SU-DHL-6 (cell line): ENCODE data around the gene TIMM21.

ENCODE experiments used
- CTCF ChIP-seq: fragments of 200-600 bp; sonication (generic); IDR thresholded peaks from one replicate; pipeline ENCODE4 v1.5.1; 2017; ENCODE audit warnings: antibody characterized with exemption, mild to moderate bottlenecking, low read length, moderate library complexity; ENCODE audit not compliant: insufficient read depth, poor library complexity, severe bottlenecking
- EZH2phosphoT487 ChIP-seq: fragments of 200-600 bp; sonication (generic), shearing (Covaris generic); conservative IDR thresholded peaks from 2 replicates; pipeline ENCODE4 v1.6.1; 2018; ENCODE audit warnings: mild to moderate bottlenecking, antibody characterized with exemption, low read length, moderate library complexity, mixed read lengths

DNA sequence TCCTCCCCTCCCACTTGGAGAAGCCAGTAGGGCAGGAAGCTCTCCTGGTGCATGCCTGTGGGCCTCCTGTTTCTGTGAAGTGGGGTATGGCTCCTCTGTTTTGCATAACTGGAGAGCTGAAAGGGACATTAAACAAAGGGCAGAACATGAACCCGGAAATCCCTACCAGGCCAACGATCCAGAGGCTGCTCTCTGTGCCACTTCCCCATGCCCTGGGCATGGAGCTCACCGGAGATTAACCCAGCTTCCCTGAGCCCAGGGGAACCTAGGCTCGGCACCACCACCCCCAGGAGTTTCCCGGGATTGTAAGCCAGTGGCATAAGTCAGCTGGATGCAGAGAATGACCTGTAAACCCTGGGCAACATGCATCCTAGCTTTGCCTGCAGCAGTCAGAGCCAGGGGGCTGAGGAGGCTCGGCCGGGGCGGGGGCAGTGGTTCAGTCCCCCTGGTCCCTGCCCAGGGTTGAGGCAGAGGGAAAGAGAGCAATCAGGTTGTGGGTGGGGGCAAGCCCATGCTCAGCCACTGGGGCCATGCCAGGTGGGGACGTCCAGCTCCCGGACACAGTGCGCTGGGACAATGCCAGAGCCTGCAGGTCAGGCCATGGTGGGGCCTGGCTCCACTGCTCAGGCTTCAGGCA, 49.5 kb downstream of the TIMM21 start:
- TF ChIP-seq CTCF (no peak), EZH2phosphoT487 (no peak)
